ENCODE measurements around the gene RAD51B.

RAD51B gene

GRCh38 chr14:68401317-68401716, 581.7 kb downstream of the RAD51B start:
- no peak for DNase-seq

- DNase-seq: no peak
Observed at GRCh38 chr14:68401855-68402254, 582.3 kb downstream of the RAD51B start.

- DNase-seq: no peak
Observed at GRCh38 chr14:68402525-68403101, 583.0 kb downstream of the RAD51B start.

- no peak for DNase-seq
Observed at GRCh38 chr14:68403191-68404145, 583.9 kb downstream of the RAD51B start.

- DNase-seq: no peak
Observed at GRCh38 chr14:68404146-68404527, 584.6 kb downstream of the RAD51B start.

- peak; percentile 13 for DNase-seq
Observed at GRCh38 chr14:68404652-68405183, 585.1 kb downstream of the RAD51B start.

GRCh38 chr14:68405961-68406360, 586.4 kb downstream of the RAD51B start:
- DNase-seq: peak; percentile 16

GRCh38 chr14:68407285-68407684, 587.7 kb downstream of the RAD51B start:
- no peak for DNase-seq

- no peak for DNase-seq
Observed at GRCh38 chr14:68407825-68408224, 588.2 kb downstream of the RAD51B start.

GRCh38 chr14:68408680-68409079, 589.1 kb downstream of the RAD51B start:
- DNase-seq: no peak

- no peak for DNase-seq
Observed at GRCh38 chr14:68409387-68409786, 589.8 kb downstream of the RAD51B start.

- no peak for DNase-seq
Observed at GRCh38 chr14:68412505-68413465, 593.2 kb downstream of the RAD51B start.

GRCh38 chr14:68413509-68413908, 593.9 kb downstream of the RAD51B start:
- DNase-seq: no peak

- DNase-seq: no peak
Observed at GRCh38 chr14:68414121-68414520, 594.5 kb downstream of the RAD51B start.

GRCh38 chr14:68416171-68416570, 596.6 kb downstream of the RAD51B start:
- DNase-seq: no peak

- DNase-seq: no peak
Observed at GRCh38 chr14:68417009-68417650, 597.6 kb downstream of the RAD51B start.

- no peak for DNase-seq
Observed at GRCh38 chr14:68418174-68419118, 598.9 kb downstream of the RAD51B start.

- DNase-seq: no peak
Observed at GRCh38 chr14:68420350-68420749, 600.8 kb downstream of the RAD51B start.

GRCh38 chr14:68421116-68421515, 601.5 kb downstream of the RAD51B start:
- DNase-seq: no peak

GRCh38 chr14:68423686-68424085, 604.1 kb downstream of the RAD51B start:
- no peak for DNase-seq

Measured in stimulated activated CD4-positive, alpha-beta T cell treated with anti-CD3 and anti-CD28 coated beads, Interleukin-1b, Interleukin-23, amount 100 ng/mL, for 48 hours (primary cell).